GM18909 (cell line): ENCODE data around the gene APC.
A peak's percentile ranks its signal among the peaks of the same experiment; 100 is the strongest.
"Not testable (repeated sequence)": the region's sequence is repeated elsewhere in the genome, so short reads cannot be mapped to it uniquely, and the experiment has no call there.

Experiments used
- ATAC-seq: cut with Tn5 transposase; IDR thresholded peaks from one replicate; pipeline ENCODE4 v1.9.1; 2021; ENCODE audit warnings: mild to moderate bottlenecking; ENCODE audit not compliant: unreplicated experiment, poor library complexity

Gene APC

DNA sequence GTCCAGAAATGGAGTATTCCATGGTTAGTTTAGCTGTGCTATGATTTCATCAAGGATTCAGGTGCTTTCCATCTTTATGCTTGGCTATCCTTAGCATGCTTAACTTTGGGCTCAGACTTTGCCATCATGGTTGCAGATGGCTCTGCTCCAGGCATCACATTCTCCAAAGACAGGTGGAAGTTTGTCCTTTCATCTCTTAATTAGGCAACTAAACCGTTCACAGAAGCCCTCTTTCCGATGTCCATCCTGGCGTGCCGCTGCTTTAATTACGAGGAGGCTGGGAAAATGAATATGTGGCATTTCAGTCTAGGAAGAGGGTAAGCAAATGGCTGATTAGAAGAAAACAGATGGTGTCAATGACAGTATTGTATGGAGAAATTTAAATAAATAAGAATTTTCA, 24.5 kb upstream of the APC start:
- ATAC-seq = no peak

DNA sequence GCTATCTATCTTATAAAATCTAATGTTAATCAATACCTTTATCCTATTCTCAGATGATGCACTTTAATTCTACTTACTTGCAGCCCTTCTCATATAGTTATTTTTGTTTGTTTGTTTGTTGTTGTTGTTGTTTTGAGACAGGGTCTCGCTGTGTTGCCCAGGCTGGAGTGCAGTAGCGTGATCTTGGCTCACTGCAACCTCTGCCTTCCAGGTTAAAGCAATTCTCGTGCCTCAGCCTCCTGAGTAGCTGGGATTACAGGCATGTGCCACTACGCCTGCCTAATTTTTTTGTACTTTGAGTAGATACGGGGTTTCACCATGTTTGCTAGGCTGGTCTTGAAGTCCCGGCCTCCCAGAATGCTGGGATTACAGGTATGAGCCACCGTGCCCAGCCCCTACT, 20.8 kb upstream of the APC start:
- not testable (repeated sequence) for ATAC-seq

DNA sequence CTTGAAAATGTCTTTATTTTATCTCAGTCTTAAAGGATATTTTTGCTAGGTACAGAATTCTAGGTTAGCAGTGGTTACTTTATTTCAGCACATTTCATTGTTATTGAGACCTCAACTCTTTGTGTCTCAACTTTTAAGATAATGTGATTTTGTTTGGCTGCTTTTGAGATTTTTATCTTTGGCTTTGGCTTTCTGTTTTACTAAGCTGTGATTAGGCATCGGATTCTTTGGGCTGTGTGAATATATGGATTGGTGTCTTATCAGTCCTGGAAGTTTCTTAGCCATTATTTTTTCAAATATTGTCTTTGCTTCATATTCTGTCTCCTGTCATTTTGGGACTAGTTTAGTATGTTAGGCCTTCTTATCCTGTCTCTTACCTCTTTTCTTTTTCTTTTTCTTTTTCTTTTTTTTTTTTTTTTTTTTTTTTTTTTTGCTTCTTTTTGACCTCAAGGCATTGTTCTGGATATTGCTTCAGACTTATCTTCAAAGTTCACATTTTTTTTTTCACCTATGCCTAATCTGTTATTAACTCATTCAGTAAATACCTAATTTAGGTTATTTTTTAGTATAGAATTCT, 20.1 kb upstream of the APC start:
- no peak for ATAC-seq

DNA sequence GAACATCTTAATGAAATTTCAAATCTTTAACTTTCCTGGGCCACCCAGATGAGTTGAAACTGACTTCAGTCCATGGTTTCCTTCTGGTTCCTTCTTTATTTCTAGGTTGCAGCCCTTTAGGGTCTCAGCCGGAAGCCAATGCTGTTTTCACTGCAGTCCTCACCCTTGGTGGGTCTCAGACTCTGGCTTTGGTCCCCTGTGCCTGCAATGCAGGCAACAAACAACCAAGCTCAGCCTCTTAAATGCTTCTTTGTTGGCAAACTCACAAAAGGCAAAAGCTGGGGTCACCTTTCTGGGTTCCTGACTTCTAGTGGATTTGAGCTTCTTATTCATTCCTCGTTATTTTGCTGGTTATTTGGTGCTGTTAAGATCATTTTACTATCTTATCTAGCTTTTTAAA, 19.3 kb upstream of the APC start:
- no peak for ATAC-seq

DNA sequence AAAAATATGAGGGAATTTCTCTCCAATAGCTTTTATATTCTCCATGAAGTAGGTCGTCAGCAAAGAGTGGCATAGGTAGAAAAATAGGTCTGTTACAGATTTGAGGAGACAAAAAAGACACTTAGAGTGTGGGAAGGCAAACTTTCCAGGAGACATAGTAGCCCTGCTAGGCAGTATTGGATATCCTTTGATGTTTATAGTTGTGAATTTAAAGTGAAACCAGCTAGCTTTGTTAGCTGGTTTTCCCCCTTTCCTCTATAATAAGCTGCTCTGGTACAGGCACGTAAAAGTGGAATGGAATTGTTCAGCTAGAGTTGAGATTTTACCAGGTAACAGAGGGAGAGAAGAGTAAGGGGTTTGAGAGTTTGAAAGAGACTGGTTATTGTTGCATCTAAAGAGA, 17.1 kb upstream of the APC start:
- no peak for ATAC-seq

DNA sequence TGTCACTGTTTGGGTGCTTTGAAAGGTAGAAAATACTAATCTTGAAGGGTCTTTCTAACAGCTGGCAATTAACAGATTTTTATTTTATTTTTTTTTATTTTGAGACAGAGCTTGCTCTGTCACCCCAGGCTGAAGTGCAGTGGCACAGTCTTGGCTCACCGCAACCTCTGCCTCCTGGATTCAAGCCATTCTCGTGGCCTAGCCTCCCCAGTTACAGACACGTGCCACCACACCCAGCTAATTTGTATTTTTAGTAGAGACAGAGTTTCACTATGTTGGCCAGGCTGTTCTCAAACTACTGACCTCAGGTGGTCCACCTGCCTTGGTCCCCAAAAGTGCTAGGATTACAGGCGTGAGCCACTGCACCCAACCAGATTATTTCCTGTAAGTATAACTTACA, 12.8 kb upstream of the APC start:
- ATAC-seq = no peak

DNA sequence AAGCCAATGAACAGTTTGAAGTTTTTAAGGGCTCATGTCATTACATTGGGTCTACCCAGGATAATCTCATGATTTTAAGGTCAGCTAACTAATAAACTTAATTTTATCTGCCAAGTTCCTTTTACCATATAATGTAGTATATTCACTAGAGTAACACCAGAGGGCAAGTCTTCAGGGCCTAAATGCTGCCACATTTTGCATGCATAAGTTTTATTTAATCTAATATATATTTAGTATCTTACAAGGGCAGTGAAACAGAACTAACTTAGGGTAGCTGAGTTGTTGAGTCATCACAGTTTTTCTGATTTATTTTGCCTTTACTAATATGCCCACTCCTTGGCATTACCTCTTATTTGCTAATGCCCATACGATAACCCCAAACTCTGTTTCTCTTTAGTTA, 8.1 kb upstream of the APC start:
- ATAC-seq = no peak

DNA sequence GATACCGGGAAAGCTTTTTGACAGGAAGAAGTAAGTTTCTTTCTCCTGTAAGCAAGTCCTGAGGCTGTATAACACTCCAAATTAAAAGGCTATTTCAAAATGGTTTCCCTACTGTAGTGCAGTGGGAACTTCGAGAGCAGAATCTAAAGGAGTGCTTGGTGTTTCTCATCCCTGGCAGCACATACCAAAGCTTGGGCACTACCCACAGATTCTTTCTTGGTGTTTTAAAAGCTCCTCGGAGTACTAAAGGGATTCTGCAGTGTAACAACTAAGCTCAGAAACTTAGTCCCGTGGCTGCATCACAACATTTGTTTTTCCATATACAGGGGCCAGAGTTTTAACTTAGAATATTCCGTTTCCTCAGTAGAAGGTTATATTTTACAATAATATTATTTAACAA, 5.6 kb upstream of the APC start:
- no peak for ATAC-seq

DNA sequence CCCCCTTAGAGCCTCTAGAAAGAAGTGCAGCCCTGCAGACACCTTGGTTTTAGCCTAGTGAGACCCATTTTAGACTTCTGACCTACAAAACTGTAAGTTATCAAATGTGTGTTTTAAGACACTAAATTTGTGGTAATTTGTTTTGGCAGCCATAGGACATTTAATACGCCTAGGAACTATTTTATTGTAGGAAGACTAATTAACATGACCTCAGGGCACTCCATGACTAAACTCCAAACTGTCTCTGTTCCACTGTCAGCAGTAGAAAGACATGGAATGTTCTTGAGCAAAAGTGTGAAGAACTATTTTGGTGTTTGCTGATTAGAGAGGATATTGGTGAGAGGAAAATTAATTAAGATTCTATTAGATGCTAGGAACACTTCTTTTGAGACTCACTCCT, 4.1 kb upstream of the APC start:
- no peak for ATAC-seq

DNA sequence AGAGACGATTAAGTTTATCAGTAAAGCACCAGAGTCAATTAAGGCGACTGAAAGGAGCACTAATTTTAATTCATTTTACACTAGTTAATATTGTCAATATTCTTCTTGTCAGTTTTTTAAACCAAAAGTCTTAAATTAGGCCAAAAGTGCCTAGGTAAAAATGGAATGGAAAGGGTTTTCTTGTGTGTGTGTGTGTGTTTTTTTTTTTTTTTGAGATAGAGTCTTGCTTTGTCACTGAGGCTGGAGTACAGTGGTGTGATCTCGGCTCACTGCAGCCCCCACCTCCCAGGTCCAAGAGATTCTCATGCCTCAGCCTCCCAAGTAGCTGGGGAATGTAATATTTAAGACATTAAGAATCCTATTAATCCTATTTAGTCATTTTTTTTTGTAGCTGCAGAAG, 3.1 kb upstream of the APC start:
- no peak for ATAC-seq

DNA sequence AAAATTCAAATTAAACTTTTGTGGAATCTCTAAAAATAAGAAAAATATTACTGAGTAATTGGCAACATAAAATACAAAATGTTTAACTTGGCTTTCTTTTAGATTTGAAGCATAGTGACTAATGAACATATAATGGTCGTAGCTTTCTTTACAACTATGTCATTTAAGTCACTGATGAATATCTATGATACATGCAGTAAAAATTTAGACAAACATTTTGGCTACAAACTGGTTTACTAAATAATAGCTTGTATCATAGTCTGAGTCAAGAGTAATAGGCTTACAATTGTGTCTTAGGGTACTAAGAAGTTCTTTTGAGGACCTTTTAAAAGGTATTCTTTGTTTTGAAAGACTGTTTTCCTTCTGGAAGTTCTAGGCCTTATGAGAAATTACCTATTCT, 2.0 kb upstream of the APC start:
- ATAC-seq = no peak

DNA sequence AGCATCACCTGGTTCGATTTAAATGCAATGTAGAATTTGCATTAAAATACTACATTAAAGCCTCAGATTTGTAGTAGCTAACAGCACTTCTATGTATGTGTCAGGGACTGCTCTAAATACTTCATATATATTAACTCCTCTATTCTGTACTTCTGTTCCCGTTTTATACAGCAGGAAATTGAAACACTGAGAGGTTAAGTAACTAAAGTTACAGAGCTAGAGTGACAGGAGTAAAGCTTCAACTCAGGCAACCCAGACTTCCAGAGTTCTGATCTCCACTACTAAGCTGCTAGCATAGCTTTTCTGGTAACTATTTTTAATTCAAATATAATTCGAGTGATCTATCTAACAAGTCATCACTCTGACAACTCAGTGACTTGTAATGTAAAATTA, 619 bp upstream of the APC start:
- ATAC-seq = peak; percentile 2

DNA sequence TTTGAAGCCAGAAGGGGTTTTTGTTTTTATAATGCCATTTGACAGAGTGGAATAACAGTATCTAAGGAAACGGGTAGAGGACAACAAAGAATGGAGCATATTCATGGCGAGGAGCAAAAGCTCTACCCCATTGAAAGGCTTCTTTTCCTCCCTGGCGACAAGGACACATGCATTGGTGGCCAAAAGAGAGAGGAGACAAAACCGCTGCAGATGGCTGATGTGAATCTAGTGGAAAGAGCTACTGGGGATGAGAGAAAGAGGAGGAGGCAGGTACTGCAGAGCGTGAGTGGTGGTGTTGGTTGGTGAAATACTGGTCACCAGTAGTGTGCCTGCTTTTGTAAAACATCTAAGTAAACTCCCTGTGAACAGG, 491 bp downstream of the APC start:
- ATAC-seq = peak; percentile 25

DNA sequence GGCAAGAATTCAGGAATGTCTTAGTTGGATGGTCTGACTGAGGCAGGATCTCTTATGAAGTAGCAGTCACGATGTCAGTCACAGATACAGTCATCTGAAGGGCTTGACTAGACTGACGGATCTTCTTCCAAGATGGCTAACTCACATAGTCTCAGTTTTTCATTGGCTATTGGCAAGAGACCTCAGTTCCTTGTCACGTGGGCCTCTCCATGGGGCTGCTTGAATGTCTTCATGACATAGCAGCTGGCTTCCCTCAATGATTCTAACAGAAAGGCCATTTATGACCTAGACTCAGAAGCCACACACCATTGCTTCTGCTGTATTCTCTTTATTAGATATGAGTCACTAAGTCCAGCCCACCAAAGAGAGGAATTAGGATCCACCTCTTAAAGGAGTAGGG, 4.7 kb downstream of the APC start:
- ATAC-seq = no peak

DNA sequence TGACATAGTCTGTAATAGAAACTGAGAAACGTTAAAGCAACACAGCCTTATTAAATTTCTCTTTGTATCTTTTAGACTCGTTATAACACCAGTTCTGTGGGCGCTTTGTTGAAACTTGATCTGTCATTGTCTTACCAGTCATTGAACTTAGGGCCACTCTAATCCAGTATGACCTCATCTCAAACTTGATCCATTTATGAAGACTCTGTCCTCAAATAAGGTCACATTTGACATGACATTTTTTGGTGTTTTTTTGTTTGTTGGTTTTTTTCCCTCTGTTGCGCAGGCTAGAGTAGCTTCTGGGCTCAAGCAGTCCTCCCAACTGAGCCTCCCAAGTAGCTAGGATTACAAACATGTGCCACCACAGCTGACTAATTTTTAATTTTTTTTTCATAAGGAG, 5.9 kb downstream of the APC start:
- ATAC-seq = no peak

DNA sequence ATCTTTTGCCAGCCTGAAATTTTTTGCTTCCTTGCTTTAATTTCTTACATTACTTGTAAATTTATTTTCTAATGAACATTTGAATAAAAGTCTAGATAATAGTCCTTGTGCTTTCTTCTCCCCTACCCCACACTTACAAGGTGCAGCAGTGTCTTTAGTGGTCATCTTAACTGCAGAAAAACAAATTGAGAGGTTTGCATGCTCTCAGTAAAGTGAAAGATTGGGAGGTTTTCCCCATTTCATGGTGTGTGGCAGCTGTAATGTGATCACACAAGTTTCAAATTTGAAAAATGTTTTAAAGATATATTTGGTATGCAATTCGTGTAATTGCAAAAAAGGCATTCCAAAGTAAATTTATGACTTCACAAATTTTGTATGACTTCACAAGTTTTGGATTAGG, 14.7 kb downstream of the APC start:
- ATAC-seq = no peak

DNA sequence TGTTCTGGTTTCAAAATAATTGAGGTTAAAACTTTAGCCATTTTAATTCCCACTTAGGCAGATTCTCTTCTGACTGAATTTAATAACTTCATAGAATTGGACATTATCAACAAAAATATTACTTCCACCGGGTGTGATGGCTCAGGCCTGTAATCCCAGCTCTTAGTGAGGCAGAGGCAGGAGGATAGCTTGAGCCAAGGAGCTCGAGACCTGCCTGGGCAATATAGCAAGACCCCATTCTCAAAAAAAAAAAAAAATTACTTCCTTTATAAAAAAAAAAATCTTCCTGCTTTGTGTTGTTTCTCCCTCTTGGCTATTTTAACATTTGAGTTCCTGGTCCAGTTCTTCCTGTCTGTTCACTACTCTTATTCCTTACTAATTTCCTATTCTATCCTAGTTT, 18.0 kb downstream of the APC start:
- ATAC-seq = no peak

DNA sequence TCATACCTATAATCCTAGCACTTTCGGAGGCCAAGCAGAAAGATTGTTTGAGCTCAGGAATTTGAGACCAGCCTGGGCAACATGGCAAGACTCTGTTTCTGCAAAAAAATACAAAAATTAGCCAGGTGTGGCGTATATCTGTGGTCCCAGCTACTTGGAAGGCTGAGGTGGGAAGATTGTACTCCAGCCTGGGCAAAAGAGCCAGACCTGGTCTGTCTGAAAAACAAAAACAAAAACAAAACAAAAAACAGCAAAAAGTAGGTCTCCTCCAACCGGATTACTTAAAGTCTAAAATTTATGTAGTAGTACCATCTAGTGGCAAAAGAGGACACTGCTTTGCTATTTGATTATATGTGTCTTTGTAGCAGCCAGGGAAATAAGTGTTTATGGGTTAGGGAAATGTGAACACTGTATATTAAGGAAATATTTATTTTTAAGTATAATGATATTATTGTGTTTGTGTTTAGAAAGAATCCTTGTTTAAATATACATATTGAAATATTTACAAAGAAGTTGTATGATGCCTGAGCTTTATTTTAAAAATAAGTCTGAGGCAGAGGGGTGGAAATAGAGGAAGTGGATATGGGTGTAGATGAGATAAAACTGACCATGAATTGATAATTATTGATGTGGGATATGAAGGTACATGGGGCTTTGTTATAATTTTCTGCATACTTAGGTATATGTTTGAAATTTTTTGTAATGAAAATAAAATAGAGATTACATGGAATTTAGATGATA, 20.0 kb downstream of the APC start:
- peak; percentile 88 for ATAC-seq

DNA sequence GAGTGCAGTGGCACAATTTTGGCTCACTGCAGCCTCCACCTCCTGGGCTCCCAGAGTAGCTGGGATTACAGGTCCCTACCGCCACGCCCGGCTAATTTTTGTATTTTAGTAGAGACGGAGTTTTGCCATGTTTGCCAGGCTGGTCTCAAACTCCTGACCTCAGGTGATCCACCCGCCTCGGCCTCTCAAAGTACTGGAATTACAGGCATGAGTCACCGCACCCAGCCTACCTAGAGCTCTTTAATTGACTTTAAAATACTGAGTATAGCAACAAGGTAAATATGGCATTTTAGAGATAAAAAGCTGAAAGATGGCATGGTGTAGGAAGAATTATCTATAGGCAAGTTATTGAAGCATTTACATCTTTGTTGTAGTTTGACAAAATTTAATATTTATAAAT, 21.0 kb downstream of the APC start:
- ATAC-seq = no peak

DNA sequence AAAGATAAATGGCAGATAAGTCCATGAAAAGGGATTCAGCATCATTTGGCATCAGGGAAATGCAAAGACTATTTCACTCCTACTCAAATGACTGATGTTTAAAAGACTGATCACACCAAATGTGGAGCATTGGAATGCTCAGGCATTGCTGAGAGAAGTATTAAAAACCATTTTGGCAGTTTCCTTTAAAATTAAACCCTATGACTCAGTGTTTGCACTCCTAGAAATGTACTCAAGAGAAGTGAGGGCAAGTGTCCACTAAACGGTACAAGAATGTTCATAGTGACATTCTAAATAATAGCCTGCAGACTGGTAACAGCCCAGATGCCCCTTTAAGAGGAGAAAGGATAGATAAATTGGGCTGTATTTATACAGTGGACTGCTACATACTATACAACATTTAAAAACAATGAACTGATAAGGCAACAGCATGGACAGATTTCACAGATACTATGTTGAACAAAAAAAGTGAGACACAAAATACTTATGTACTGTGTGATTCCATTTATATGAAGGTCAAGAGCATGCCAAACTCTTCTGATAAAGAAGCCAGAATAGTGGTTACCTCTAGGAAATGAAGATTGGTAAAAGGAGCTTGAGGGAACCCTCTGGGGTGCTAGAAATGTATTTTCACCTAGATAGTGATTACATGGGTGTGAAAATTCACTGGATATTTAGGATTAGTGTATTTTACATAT, 24.6 kb downstream of the APC start:
- ATAC-seq = no peak

DNA sequence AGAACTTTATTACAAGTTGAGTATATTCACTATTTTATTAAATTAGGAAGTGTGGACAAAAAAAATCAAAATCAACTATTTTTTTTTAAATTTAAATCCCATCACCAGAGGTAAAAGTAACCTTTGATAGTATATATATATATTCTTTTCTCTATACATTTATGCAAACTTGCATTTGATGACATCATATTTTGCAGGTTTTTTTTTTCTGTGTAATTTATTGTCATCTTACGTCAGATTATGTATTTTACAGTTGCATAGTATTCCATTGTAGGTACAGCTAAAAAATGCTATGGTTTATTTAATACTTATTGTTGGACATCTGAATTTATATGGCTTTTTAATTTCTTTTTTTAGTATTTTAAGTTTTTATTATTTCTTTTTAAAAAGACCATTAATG, 25.5 kb downstream of the APC start:
- no peak for ATAC-seq

DNA sequence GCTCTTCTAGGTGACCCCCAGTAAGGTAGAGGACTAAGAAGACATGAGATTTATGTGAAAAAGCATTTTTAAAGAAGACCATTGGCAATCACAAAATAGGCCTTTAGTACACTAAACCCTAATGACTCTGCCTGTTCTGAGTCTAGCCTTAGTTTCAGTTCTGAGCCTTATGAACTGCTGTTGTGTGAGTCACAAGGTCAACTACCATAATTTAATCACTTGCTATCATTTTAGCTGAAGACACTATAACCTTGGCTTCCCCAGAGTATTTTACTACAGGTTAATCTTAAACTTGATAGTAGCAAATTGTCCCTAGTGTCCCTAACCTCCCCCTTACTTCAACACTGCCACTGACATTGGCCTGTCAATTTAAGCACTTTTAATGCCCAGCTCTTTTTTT, 34.4 kb downstream of the APC start:
- ATAC-seq = no peak
